ENCODE data around the gene LRRC27.

LRRC27 gene

DNA sequence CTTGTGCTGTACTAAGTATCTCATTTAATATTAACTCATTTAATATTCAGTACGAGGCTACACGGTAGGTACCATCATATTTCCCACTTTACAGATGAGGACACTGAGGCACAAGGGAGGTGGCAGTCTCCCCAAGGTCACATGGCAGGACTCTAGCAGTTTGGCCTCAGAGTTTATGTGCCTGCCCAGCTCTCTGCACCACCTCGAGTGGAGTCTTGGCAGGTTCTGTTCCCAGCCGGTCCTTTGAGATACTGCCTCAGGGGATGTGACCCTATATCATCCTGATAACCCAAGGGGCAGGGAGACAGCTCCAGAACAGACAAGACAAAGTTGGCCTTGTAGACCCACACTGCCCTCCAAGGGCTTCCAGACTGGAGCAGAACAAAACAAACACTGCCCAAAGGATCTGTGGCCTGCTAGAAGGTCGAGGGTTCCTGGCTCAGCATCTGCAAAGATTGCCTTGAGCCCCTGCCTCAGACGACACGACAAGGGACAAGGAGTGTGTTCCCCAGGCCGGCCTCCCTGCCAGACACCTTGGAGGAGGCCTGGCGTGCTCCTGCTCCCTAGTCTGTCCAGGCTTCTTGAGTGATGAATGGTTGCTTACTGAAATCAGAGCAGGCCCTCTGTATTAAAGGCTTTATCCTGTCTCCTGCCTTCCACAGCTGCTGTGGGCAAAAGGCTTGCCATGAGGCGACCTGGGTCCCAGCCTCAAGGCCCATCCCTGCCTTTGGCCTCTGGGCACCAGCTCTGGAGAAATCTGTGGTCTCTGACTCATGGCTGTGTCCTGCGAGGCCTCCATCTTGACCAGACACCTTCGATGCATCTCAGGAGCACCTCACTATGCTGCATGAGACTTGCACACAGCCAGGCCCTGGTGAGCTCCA lies 61.1 kb downstream of the LRRC27 start:
- TF ChIP-seq, protein P1, sequence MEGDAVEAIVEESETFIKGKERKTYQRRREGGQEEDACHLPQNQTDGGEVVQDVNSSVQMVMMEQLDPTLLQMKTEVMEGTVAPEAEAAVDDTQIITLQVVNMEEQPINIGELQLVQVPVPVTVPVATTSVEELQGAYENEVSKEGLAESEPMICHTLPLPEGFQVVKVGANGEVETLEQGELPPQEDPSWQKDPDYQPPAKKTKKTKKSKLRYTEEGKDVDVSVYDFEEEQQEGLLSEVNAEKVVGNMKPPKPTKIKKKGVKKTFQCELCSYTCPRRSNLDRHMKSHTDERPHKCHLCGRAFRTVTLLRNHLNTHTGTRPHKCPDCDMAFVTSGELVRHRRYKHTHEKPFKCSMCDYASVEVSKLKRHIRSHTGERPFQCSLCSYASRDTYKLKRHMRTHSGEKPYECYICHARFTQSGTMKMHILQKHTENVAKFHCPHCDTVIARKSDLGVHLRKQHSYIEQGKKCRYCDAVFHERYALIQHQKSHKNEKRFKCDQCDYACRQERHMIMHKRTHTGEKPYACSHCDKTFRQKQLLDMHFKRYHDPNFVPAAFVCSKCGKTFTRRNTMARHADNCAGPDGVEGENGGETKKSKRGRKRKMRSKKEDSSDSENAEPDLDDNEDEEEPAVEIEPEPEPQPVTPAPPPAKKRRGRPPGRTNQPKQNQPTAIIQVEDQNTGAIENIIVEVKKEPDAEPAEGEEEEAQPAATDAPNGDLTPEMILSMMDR (IDR thresholded peaks at IDR 0.05) = no peak

DNA sequence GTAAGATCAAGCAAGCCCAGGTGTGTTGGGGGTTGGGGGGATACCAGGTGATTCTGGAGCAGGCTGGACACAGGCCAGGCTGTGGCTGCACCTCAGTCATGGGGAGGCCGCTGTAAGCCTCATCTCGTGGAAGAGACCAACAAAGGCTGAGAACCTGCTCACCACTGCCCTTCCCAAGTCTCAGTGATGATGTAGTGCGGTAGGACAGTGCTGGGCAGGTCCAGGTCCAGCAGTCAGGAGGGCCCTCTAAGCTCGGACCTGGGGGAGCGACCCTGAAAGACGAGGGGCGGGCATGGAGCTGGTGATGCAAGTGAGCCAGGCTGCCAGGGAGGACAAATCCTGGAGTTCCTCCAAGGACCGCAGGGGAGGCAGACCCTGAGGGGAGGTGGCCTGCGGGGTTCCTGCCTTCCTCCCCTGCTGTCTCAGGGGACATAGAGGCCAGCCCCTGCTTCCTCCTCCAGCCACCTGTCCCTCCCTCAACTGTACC lies 61.7 kb downstream of the LRRC27 start:
- TF ChIP-seq, protein P1 (IDR thresholded peaks at IDR 0.05) = no peak

DNA sequence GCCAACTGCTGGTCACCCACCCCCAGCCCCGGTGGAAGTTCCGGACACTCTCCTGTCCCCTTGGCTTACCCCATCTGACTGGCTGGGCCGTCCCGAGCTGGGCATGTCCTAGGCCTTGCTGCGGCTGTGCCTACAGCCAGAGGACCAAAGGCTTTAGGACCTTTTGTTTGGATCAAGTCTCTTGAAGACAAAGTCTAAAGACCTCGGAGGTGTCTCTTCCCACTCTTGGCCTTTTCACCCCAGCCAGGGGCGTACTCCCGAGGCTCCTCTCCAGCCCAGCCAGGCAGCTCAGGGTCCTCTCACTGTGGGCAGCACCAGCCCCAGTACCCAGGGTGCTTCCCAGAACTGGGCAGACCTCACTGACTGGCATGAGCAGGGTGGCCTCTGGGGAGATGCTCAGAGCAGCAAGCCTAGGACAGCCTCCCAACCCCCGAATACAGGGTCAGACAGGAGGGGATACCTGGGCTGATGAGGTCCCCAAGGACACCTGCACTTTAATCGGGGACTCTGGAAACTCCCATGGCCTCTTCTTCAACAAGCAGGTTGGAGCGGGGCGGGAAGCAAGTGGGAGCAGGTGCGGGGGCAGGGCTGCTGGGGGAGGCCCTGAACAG lies 62.3 kb downstream of the LRRC27 start:
- TF ChIP-seq, protein P1 (IDR thresholded peaks at IDR 0.05) = no peak

DNA sequence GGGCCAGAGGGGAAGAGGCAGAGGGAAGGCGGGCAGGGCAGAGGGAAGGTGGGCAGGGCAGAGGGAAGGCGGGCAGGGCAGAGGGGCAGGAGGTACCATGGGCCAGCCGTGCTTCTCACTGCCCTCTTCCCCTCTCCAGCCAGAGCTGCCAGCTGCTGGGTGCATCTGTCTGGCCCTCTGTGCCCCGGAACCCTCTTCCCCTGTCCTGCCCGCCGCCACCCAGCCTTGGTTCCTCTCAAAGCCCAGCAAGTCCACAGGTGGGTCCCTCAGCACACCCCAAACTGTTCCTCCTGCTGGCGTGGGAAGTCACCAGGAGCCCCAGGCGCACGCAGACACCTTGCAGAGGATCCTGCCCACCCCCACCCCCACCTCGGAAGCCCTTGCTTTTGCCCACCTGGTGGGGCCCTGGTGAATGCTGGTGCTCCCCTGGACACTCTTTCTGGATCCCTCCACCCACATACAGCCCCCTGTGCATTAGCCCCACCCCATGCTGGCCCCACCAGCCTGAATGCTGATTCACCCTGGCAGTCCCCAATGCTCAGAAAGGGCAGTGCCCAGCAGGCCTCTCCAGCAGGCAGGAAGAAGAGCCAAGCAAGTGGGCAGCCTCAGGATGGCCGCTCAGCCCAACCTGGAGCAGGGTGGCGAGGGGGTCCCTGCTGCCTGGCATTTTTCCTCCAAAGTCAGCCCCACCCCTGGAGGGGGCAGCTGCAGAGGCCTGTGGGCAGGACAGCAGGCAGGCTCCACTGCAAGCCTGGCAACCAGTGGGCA lies 63.1 kb downstream of the LRRC27 start:
- TF ChIP-seq, protein P1 (IDR thresholded peaks at IDR 0.05) = no peak

DNA sequence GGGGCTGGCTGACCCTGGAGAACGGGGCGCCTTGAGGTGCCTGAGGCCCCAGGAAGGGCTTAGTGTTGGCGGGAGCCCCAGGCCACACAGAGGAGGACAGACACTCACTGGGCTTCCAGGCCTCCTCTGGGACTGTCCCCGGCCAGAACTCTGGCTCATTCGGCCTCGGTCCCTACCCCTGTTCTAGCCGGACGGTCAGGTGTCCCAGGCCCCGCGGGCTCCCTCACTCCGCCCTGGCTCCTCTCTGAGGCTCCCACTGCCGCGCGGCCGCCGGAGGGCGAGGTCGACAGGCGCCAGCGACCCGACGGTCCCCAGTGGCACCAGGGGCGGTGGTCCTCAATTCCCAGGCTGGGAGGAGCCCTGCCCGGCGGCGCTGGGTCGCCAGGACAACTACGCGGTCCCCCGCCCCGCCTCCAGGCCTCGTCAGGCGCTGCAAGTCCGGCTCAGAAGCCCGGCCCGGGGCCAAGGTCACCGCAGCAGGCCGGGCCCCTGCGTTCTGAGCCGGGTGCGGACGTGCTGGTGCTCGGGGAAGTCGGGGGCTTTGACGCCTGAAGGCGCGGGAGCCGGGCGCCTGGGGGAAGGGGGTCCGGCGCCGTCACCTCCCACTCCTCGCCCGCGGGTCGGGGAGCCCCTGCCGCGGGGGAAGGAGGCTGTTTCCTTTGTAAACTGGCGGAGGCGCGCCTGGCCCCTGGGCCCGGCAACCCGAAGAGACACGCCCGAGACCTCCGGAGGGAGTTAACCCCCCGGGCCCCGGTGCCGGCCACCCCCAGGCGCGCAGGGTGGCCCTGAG lies 63.9 kb downstream of the LRRC27 start:
- TF ChIP-seq, protein P1 (IDR thresholded peaks at IDR 0.05) = no peak

DNA sequence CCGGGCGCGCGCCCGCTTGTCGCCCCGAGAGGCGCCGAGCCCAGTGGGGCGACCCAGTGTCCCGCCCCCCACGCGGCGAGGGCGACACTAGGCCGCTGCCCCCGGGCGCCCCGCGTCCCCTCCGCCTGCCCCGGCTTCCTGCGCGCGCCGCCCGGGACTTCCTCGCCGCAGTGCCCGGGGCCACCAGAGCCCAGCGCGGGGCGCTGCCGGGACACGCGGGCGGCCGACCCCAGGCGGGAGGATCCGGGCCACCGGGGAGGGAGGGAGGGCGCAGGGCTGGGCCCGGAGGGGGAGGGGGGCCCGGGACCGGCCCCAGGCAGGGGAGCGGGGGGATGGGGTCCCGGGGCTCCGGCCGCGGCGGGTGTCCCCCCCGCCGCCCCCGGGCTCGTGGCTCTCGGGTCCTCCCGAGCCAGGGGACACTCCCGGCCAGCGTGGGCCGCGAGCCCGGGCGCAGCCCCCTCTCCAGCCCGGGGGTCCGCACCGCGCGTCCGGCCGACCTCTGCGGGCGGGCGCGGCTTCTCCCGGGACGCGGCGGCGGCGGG lies 64.6 kb downstream of the LRRC27 start:
- TF ChIP-seq, protein P1 (IDR thresholded peaks at IDR 0.05) = 0 out of 2 replicates have a peak, but pooled peaks have one; percentile 21
